NCI-H2196 treated with DMSO at 0.1 percent for 48 hours (cell line): ENCODE data around the gene MRAS.
"Not testable (repeated sequence)": the region's sequence is repeated elsewhere in the genome, so short reads cannot be mapped to it uniquely, and the experiment has no call there.

Experiments used
- DNase-seq: peaks from one replicate; lab custom pipeline; 2025; ENCODE audit not compliant: unreplicated experiment; lab: John Stamatoyannopoulos, UW

MRAS gene

GRCh38 chr3:138442433-138442832 is 94.1 kb downstream of the MRAS start:
- DNase-seq, result no peak

GRCh38 chr3:138443091-138443490 is 94.7 kb downstream of the MRAS start:
- no peak for DNase-seq

GRCh38 chr3:138443521-138444503 is 95.4 kb downstream of the MRAS start:
- no peak for DNase-seq

DNA sequence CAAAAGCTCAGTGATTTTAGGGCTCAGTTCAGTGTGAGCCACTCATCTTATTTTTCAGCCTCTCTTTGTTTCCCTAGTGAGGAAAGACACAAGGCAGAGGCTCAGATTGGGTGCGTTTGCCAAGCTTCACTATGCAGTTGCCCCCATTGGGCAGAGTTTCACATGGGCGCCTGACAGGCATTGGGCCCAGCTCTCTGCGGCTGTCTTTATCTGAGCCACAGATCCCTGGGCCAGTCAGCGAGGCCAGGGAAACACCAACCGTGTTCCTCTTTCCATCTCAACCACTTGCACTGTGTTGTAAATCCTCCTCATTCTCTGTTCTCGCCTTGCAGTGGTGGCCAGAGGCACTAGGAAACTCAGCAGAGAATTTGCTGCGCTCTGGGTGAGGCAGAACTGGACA is 96.9 kb downstream of the MRAS start:
- no peak for DNase-seq

DNA sequence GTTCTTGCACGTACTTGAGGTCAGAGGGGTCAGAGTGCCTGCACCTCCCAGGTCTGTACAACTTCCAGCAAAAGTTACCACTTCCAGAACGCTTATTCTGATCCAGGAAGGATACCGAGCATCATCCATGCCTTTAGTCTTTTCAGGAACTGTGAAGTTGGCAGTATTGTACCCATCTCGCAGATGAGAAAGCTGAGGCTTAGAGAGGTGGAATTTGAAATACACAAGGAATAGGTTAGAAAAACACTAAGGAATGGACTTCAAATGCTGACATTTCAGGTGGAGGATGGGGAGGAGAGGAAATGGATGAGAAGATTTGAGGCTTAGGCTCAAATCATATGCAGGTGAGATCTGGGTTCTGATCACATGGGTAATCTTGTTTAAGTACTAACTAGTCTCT is 97.3 kb downstream of the MRAS start:
- no peak for DNase-seq

GRCh38 chr3:138448631-138449030 is 100.3 kb downstream of the MRAS start:
- no peak for DNase-seq

DNA sequence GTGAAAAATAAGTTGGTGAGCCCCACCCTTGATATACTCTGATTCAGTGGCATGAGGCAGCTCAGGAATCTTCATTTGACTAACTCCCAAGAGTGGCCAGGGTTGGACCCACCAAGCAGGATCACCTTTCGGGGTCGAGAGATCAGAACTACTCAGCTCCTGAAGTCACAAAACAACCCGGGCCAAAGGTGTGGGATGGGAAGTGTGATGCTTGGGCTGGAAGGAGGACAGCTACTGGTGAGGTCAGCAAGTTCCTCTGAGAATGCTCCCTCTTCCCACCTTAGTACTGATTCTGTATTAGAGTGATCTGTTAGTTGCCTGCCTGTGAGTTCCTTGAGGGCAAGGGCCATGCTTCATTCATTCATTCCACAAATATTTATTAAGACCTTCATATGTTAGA is 101.1 kb downstream of the MRAS start:
- DNase-seq, result no peak

DNA sequence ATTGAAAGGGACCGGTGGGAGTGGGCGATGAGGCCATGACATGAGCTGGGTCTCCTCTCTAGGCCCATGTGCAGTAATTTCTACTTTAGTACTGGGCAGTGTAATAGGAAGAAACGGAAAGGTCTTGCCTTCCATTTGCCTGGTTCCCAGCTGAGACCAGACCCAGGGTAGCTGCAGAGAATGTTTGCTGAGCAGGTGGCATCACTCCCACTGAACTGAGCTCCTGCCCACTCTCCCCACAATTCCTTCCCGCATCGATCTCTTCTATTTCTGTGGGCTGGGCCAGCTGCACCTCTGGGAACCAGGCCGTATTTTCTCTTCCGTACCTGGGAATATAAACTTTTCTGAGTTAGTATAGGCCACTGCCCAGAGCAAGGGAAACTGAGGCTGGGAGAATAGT is 101.8 kb downstream of the MRAS start:
- no peak for DNase-seq

- no peak for DNase-seq
Observed at GRCh38 chr3:138450704-138451424, 102.5 kb downstream of the MRAS start.

DNA sequence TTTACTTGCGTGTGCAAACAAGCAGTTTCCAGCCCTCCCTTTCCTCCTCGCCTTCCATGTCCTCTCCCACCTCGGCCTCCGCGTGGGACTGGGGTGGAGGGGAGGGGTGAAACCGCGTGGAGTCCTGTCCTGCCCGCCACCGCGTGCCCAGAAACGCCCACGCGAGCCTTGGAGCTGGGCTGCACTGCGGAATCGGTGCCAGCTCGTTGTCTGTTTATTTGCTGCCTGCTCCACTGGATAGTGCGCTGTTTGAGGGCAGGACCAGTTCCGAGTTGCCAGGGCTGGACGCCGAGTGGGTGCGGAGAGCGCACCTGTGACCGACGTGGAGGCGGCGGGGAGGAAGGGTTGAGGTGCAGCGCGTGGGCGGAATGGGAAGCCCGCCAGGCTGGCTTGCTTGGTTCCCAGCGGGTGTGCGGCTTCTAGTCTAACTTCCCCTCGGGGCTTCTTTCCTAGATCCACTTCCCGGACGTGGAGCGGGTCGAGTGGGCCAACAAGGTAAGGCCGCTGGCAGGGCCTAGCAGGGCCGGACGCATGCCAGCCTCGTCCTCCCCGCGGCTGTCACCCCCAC is 103.3 kb downstream of the MRAS start:
- no peak for DNase-seq

GRCh38 chr3:138452436-138452835 is 104.1 kb downstream of the MRAS start:
- no peak for DNase-seq

GRCh38 chr3:138453940-138454339 is 105.6 kb downstream of the MRAS start:
- not testable (repeated sequence) for DNase-seq
